Coronary artery (tissue), 2 donors: Measurements from ENCODE around the gene FZD10.

ENCODE experiments used
- DNase-seq: peaks from one replicate; pipeline ENCODE4 v3.0.0-alpha.2; 2017; ENCODE audit warnings: low spot score
- H3K27ac ChIP-seq, 2 donors: fragments of 200-600 bp; sonication (generic); one replicate each; pipeline ENCODE4 v1.5.1; 2016 to 2019
- H3K4me3 ChIP-seq: fragments of 200-600 bp; sonication (generic); 2 replicates; pipeline ENCODE4 v1.5.1; 2016; ENCODE audit warnings: mild to moderate bottlenecking, moderate library complexity
- TF ChIP-seq, protein P1 (sequence below): fragments of 200-600 bp; sonication (generic); IDR thresholded peaks from one replicate; pipeline ENCODE4 v1.5.1; 2019; ENCODE audit warnings: antibody characterized with exemption

The FZD10 gene

DNA sequence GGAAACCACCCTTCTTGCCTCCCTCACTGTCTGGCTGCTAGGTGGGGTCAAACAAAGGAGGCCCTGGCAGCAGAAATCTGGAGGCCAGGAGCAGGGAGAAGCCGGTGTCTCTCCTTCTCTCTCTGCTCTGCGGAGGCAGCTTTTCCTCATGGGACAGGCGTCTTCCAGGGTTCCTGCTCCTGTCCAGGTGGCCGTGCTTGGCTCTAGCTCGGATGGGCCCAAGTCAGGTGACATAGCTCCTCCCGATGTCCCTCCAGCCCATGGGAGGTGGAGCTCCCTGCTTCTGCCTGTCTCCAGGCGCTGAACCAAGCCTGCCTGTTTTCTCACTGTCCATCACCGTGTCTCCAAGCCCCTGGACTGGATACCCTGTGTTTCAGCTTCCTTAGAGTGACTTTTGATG, 30.5 kb upstream of the FZD10 start:
- DNase-seq = no peak
- no peak overlapping the region for H3K4me3 ChIP-seq
- TF ChIP-seq, protein P1, sequence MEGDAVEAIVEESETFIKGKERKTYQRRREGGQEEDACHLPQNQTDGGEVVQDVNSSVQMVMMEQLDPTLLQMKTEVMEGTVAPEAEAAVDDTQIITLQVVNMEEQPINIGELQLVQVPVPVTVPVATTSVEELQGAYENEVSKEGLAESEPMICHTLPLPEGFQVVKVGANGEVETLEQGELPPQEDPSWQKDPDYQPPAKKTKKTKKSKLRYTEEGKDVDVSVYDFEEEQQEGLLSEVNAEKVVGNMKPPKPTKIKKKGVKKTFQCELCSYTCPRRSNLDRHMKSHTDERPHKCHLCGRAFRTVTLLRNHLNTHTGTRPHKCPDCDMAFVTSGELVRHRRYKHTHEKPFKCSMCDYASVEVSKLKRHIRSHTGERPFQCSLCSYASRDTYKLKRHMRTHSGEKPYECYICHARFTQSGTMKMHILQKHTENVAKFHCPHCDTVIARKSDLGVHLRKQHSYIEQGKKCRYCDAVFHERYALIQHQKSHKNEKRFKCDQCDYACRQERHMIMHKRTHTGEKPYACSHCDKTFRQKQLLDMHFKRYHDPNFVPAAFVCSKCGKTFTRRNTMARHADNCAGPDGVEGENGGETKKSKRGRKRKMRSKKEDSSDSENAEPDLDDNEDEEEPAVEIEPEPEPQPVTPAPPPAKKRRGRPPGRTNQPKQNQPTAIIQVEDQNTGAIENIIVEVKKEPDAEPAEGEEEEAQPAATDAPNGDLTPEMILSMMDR = no peak
- H3K27ac ChIP-seq = no peak overlapping the region

DNA sequence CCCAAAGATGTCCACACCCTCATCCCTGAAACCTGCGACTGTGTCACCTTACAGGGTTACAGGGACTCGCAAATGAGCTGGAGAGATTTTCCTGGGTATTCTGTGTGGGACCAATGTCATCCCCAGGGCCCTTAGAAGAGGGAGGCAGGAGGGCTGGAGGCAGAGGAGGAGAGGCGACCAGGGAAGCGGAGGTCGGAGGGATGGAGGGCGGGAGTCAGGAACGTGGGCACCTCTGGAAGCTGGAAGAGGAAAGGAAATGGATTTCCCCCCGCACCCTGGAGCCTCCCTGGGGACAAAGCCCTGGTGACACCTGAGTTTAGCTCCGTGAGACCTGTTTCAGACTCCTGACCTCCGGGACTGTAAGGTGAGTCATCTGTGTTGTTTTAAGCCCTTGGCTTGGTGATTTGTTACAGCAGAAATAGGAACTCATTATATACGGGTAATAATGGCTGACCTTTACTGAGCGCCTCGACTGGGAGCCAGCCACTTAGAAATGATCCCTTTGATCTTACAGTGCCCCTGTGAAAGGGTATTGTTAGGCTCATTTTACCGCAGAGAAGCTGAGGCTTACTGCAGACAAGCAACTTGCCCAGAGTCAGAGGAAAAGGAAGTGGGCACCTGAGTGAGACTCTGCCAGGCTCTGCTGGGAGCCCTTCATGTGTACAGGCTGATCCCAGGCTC, 29.3 kb upstream of the FZD10 start:
- Histone ChIP-seq H3K27ac (no peak overlapping the region), H3K4me3 (no peak overlapping the region)
- TF ChIP-seq, protein P1 = no peak
- DNase-seq = no peak

DNA sequence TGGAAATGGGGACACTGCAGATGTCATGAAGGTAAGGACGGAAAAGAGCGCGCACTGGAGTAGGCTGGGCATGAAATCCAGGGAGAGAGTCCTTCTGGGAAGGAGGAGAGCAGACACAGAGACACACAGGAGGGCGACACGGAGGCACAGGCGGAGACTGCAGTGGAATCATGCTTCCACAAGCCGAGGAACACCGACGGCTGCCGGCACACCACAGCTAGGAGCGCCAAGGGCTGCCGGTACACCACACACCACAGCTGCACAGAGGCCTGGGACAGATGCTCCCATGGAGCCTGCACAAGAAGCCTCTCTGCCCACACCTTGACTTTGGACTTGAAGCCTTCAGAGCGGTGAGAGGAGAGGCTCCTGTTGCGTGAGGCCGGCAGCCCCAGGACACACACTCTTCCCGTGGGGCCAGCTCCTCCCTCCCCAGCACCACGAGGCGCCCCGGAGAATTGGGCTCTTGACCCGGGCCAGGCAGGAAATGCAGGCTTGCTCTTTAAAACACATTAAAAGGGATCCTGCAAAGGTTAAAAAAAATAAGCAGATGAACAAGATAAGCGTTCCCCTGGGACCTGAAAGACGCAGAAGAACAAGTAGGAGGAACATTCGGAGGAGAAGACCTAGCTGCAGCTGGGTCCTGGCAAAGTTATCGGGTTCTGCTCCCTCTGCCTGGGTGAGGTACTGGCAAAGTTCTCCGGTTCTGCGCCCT, 28.3 kb upstream of the FZD10 start:
- Histone ChIP-seq H3K27ac (no peak overlapping the region), H3K4me3 (no peak overlapping the region)
- TF ChIP-seq, protein P1 = no peak
- DNase-seq = no peak

DNA sequence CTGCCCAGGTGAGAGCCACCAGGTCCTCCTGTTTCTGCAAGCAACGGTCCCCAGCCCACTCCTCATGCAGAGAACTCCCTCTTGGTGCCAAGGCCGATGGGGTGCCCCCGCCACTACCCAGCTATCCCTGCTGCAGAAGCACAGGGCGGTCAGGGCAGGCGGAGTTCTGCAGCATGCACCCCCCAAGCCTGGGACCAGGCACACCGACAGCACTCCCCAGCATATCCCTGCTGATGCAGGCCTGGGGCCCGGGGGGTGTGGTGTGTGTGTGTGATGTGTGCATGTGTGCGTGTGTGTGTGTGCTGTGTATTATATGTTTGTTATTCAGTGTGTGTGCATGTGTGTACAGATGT, 27.7 kb upstream of the FZD10 start:
- TF ChIP-seq, protein P1 = no peak
- H3K27ac ChIP-seq = no peak overlapping the region
- no peak for DNase-seq
- no peak overlapping the region for H3K4me3 ChIP-seq

DNA sequence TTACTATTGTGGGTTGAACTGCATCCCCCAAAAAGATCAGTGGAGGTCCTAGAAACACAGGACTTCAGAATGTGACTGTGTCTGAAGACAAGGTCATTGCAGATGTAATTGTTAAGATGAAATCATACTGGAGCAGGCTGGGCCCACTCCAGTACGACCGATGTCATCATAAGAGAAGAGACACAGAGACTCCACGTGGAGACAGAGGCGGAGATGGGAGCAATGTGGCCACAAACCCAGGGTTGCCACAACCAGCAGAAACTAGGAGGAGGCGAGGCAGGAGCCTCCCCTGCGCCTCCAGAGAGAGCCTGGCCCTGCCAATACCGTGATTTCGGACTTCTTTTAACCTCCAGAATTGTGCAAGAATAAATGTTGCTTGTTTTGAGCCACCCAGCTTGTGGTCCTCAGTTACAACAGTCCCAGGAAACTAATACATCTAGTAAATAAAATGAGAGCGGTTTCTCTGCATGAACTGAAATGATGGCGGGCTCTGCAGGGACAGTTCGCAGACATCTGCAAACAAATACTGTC, 25.7 kb upstream of the FZD10 start:
- Histone ChIP-seq H3K27ac (no peak overlapping the region), H3K4me3 (no peak overlapping the region)
- DNase-seq = no peak
- TF ChIP-seq, protein P1 = no peak

DNA sequence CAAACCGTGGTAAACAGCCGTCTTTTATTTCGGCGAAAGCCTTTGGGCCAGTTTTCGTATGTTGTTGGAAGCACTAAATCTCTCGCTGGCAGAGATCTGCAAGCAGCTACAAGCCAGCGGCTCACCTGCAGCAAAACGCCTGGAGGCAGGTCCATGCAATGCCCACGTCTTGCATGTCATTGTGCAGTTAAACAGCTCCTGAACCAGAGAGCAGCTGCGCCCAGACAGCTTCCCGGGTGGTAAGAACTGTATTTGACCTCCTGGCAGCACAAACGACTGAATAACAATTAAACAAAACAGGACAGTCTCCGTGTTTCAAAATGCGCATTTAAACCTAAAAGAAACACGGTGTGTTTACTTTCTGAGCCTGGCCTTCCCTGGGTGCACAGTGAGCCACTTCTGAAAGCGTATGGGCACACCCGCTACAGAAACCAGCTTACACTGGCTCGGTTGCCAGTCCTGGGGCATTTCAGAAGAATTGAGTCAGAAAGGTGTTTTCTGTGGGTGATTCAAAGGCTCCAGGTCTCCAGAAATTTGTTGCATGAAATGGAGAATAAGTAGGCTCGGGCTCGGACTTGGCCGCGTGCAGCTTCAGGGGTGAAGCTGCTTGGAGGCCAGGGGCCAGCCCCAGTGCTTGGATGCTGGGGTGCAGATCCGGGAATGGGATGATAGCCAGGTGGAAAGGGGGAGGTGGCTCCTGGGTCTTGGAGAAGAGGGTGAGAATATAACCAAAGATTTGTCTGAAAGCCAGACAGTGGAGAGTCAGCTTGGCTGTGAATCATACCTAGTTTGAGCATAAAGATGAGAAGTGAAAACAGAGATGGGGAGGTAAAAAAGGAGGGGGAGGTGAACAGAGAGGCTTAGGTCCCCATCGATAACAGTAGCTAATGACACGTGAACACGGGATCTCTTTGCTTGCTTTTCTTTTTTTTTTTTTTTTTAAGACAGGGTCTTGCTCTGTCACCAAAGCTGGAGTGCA, 24.9 kb upstream of the FZD10 start:
- Histone ChIP-seq H3K27ac (no peak overlapping the region), H3K4me3 (no peak overlapping the region)
- TF ChIP-seq, protein P1 = no peak
- DNase-seq = no peak
